Mammary epithelial cell (primary cell): ENCODE measurements around the gene CD276.

Experiments used
- EZH2 ChIP-seq: IDR thresholded peaks from 2 replicates; pipeline ENCODE4 v1.6.1; 2012; ENCODE audit warnings: low read length, inconsistent platforms, borderline replicate concordance
- TF ChIP-seq, protein P1 (sequence below), 2 donors: IDR thresholded peaks in 1 of 2; conservative IDR thresholded peaks in 1 of 2; 2 replicates each; pipeline ENCODE4 v1.5.1; 2011 to 2012; ENCODE audit warnings: inconsistent platforms in 2 of 2, low read length in 2 of 2, mild to moderate bottlenecking in 2 of 2, control low read depth in 1 of 2, low read depth in 1 of 2; ENCODE audit not compliant: insufficient read depth in 1 of 2; ENCODE audit errors: extremely low read depth in 1 of 2

DNA sequence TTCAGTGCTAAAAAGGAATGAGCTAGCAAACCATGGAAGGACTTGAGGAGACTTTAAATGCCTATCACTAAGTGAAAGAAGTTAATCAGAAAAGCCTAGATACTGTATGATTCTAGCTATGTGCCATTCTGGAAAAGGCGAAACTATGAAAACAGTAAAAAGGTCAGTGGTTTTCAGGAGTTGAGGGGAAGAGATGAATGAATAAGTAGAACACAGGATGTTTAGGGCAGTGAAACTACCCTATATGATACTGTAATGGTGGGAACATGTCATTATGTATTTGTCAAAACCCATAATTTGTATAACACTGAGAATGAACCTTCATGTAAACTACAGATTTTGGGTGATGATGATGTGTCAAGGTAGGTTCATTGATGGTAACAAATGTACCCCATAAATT is 9.6 kb upstream of the CD276 start:
- TF ChIP-seq, protein P1, sequence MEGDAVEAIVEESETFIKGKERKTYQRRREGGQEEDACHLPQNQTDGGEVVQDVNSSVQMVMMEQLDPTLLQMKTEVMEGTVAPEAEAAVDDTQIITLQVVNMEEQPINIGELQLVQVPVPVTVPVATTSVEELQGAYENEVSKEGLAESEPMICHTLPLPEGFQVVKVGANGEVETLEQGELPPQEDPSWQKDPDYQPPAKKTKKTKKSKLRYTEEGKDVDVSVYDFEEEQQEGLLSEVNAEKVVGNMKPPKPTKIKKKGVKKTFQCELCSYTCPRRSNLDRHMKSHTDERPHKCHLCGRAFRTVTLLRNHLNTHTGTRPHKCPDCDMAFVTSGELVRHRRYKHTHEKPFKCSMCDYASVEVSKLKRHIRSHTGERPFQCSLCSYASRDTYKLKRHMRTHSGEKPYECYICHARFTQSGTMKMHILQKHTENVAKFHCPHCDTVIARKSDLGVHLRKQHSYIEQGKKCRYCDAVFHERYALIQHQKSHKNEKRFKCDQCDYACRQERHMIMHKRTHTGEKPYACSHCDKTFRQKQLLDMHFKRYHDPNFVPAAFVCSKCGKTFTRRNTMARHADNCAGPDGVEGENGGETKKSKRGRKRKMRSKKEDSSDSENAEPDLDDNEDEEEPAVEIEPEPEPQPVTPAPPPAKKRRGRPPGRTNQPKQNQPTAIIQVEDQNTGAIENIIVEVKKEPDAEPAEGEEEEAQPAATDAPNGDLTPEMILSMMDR (conservative IDR thresholded peaks at IDR 0.05 in 1 of 2, IDR thresholded peaks at IDR 0.05 in 1 of 2; ENCODE audit: extremely low read depth in 1 of 2, insufficient read depth in 1 of 2, low read depth in 1 of 2, low read length in 2 of 2) = no peak
- TF ChIP-seq EZH2 = no peak
